Right cardiac atrium (tissue), 5 donors: ENCODE data around the gene ADAMTS17. TPM values are rescaled to one million over a fixed set of nuclear protein-coding genes. Genes with fewer than 3 reads are reported as not detected.

Experiments used
- ATAC-seq, 2 donors: fragments of 200-7000 bp; cut with Tn5 transposase; one replicate each; pipeline versions ENCODE4 v1.8.0 to v1.9.1; 2020; ENCODE audit warnings: moderate library complexity in 2 of 2, mild to moderate bottlenecking in 1 of 2
- DNase-seq, 3 donors: peaks; one replicate each; pipeline ENCODE4 v3.0.0-alpha.2; 2020
- H3K27ac ChIP-seq: one replicate; pipeline ENCODE4 v1.5.1; 2013; ENCODE audit warnings: mild to moderate bottlenecking, low read length, control low read depth, moderate library complexity
- H3K27me3 ChIP-seq: one replicate; pipeline ENCODE4 v1.6.1; 2013; ENCODE audit not compliant: control insufficient read depth, insufficient read depth
- H3K4me1 ChIP-seq: one replicate; pipeline ENCODE4 v1.6.1; 2013; ENCODE audit warnings: low read length; ENCODE audit not compliant: control insufficient read depth, insufficient read depth
- H3K4me3 ChIP-seq: one replicate; pipeline ENCODE4 v1.5.1; 2013; ENCODE audit warnings: low read length, control low read depth
- H3K9me3 ChIP-seq: one replicate; pipeline ENCODE4 v1.6.1; 2013; ENCODE audit warnings: low read length; ENCODE audit not compliant: control insufficient read depth
- WGBS: extraction: QIAGEN DNeasy Blood & Tissue Kit; methylation state at CpG from one replicate; pipeline ENCODE4 v1.1.7; 2013; 5-methylcytosine and 5-hydroxymethylcytosine counted together
- intact Hi-C, 4 donors: fragments of 100-400 bp; cut with DNase I; formaldehyde crosslinking; loops; one replicate each; pipeline versions ENCODE4 v1.11.0 to v1.14.0; 2022 to 2023
- polyA plus RNA-seq: library from polyadenylated mRNA; stranded (reverse); fragments of 200-250 nt; gene quantifications from one replicate; pipeline ENCODE4 v1.2.3, GENCODE V29; 2013
- total RNA-seq, 4 donors: library from RNA; stranded (reverse); fragmentation: NEBNext Ultra II Directional; extraction: Animal tissue kit (Norgen Biotek cat#: 25700); gene quantifications; one replicate each; pipeline ENCODE4 v1.2.1, GENCODE V29; 2021
- donor health status: healthy with polysubstance abuse.
- donor health status: DM: no; HTN: yes; CAD: no.
- donor health status: DM: no; HTN: no; CAD: no.
- donor health status: DM: no; HTN: yes; CAD: no; lungs with severe emphysema.
- donor health status: DM: yes; HTN: yes; CAD: no.

Gene ADAMTS17
- total and polyA plus RNA-seq, 5 donors: 1.2 to 6.5 (median 2.6) TPM

DNA sequence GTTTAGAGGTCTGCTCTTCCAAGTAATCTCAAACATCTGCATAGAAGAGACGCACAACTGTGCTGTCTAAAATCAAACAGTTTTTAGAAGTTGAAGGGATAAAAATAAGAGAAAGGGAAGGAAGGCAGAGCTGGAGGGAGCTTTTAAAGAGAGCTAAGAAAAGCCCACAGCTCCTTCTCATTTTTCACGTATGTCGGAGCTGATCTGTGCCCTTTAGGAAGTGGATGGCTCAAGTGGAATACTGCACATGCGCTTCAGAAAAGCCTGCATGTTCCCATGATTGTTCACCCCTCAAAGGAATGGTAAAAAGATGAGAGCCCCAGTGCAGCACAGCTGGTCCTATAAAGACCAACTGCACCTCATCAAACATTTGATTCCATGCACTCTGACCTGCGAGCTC is 207.2 kb downstream of the ADAMTS17 start:
- 68% methylated on average over 5 of the region's 5 CpGs for WGBS
- intact Hi-C loops: loop anchor here in 2 of 4 donors (10.0 kb wide), 2 partner anchors 170 to 200 kb away; no protein-coding TSS in a partner anchor
- no peak overlapping the region for H3K27ac ChIP-seq

DNA sequence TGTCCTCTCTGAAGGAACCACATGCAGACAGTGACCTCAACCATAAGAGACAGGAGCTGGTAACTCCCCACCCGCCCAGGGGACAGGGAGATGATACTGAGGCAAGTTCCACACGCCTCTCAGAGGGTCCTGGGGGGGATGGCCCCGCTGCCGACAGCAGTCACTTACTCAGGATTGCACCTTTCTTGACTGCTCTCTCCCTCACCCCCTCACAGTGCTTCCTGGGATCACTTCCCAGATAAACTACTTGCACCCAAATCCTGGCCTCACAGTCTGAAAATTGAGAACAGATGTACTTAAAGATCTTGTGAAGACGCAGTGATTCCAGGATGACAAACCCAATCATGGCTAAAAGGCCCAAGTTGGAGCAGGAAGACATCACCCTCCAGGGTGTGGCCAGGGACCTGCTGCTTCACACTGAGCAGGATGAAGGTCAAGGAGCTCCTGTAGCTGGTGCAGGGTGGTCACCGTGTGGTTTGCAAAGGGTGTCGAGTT is 207.6 kb downstream of the ADAMTS17 start:
- intact Hi-C loops: loop anchor here in 2 of 4 donors (10.0 kb wide), 2 partner anchors 169 to 199 kb away; no protein-coding TSS in a partner anchor

More for the DNA sequence above, 207.2 kb downstream of the ADAMTS17 start:
- Histone ChIP-seq H3K4me1 (no peaks in the 10 kb centered on the region), H3K9me3 (no peaks in the 10 kb centered on the region), H3K4me3 (no peak overlapping the region), H3K27me3 (no peaks in the 10 kb centered on the region)
- DNase-seq (no peak), ATAC-seq (no peak)

DNA sequence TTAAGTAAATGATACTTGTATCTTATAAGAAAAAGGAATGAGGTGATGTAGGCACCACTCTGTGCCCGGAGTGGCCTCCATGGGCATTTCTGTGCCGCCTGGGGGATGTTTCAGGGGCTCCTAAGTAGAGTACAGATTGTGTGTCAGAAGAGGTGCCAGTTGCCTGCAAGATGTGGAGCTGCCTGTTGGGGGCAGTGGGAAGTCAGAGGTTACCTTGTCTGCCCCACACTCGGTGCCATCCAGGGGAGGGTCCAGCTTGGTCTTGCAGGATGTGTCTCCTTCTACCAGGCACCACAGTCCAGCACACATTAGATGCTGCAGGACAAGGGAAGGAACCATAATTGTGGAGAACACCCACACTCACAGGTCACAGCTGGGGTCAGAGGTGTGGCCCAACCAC is 208.8 kb downstream of the ADAMTS17 start:
- H3K27me3 ChIP-seq: no peaks in the 10 kb centered on the region
- ATAC-seq: no peak

More for the DNA sequence above, 207.6 kb downstream of the ADAMTS17 start:
- DNase-seq: no peak
- no peaks in the 10 kb centered on the region for H3K9me3 ChIP-seq
- no peaks in the 10 kb centered on the region for H3K27me3 ChIP-seq
- H3K27ac ChIP-seq: no peak overlapping the region
- no peak for ATAC-seq
- H3K4me3 ChIP-seq: no peak overlapping the region
- WGBS: 81% methylated on average over 7 of the region's 7 CpGs
- H3K4me1 ChIP-seq: no peaks in the 10 kb centered on the region

DNA sequence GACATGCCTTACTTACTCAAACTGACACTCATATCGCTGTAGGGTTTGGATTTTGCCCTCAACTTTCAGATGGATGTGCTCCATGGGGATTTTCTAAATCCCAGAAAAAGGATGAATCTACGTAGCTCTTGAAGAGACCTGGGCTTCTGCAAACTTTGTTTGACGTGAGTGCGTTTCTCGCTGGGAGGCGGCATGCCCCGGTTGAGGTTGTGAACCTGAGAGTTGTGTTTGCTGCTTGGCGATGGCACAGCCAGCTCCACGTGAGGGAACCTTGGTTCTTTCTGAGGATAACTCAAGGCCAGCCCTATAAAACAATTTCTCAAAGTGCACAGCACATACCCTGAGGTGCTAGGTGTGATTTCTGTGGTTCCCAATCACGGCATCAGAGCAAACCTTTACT is 209.5 kb downstream of the ADAMTS17 start:
- 88% methylated on average over 10 of the region's 10 CpGs for WGBS
- Histone ChIP-seq H3K4me1 (no peaks in the 10 kb centered on the region), H3K4me3 (no peak overlapping the region), H3K27me3 (no peaks in the 10 kb centered on the region), H3K27ac (no peak overlapping the region), H3K9me3 (no peaks in the 10 kb centered on the region)
- intact Hi-C loops: loop anchor here in 2 of 4 donors (10.0 kb wide), 2 partner anchors 168 to 198 kb away; no protein-coding TSS in a partner anchor
- DNase-seq: no peak
- ATAC-seq: no peak

More for the DNA sequence above, 208.8 kb downstream of the ADAMTS17 start:
- intact Hi-C loops: loop anchor here in 2 of 4 donors (10.0 kb wide), 2 partner anchors 168 to 198 kb away; no protein-coding TSS in a partner anchor
- Histone ChIP-seq H3K9me3 (no peaks in the 10 kb centered on the region), H3K27ac (no peak overlapping the region), H3K4me1 (no peaks in the 10 kb centered on the region), H3K4me3 (no peak overlapping the region)
- WGBS: 89% methylated on average over 3 of the region's 3 CpGs
- DNase-seq: no peak

DNA sequence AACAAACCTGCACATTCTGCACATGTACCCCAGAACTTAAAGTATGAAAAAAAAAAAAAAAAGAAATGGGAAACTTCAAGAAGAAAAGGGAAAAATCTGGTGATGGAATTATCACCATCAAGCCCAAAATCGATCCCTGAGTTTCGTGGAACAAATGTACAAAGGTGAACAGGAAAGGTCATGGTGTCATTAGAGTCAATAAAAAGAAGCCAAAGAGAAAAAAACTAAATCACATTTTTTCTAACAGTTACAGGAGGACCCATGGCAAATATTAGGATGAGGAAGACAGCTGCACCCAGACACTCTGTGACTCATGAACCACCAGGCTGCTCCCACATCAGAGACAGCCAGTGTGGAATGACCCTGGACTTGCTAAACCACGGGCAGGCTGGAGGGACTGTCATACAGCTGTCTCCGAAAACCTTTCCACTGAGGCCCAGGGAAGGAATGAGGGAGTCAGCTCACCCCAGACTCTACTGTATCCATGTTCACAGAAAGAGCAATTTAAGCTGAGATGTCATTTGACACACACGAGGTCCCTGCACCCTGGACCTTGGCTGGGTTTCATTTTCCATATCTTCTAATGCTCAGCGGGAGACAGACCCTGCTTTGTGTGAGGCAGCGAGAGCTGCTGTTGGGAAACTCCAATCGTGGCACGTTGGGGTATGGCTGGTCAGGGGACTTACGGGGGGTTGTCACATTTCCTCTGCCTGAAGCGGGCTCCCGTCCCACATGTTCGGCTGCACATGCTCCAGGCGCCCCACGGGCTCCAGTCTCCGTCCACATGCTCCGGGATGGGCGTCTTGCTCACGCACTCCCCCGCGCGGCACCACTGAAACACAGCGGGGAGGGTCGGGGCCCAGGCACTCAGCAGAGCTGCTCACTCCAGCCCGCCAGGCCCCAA is 210.2 kb downstream of the ADAMTS17 start:
- DNase-seq (peak; percentile 80 to 91 (median 89)), ATAC-seq (peak; percentile 89 to 91)
- 50% methylated on average over 25 of the region's 25 CpGs for WGBS
- Histone ChIP-seq H3K9me3 (no peaks in the 10 kb centered on the region), H3K27me3 (no peaks in the 10 kb centered on the region), H3K4me1 (no peaks in the 10 kb centered on the region), H3K4me3 (peak overlapping the region; percentile 14), H3K27ac (peak overlapping the region; percentile 2)
- intact Hi-C loops: loop anchor here in 2 of 4 donors (10.0 kb wide), 2 partner anchors 167 to 197 kb away; no protein-coding TSS in a partner anchor

DNA sequence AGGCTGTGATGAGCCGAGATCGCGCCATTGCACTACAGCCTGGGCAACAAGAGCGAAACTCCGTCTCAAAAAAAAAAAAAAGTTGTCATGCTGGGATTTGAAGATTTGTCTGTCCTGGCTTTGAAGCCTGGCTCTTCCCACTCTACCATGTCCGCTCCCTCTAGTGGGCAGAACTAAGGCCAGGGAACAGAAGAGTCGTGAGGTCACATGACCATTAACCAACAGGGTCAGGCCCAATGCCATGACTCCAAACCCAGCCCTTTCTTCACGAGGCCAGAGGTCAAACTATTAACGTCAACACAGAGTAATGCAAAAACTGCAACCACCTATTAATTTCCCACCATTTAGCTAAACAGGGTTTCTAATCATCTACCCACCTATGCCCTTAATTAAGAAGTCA is 212.1 kb downstream of the ADAMTS17 start:
- intact Hi-C loops: loop anchor here in 2 of 4 donors (10.0 kb wide), 2 partner anchors 165 to 195 kb away; no protein-coding TSS in a partner anchor
- H3K27ac ChIP-seq: no peak overlapping the region
- 83% methylated on average over 9 of the region's 9 CpGs for WGBS
- no peak overlapping the region for H3K4me3 ChIP-seq
- H3K4me1 ChIP-seq: no peaks in the 10 kb centered on the region
- ATAC-seq (no peak), DNase-seq (no peak)
- H3K27me3 ChIP-seq: no peaks in the 10 kb centered on the region
- H3K9me3 ChIP-seq: no peaks in the 10 kb centered on the region

DNA sequence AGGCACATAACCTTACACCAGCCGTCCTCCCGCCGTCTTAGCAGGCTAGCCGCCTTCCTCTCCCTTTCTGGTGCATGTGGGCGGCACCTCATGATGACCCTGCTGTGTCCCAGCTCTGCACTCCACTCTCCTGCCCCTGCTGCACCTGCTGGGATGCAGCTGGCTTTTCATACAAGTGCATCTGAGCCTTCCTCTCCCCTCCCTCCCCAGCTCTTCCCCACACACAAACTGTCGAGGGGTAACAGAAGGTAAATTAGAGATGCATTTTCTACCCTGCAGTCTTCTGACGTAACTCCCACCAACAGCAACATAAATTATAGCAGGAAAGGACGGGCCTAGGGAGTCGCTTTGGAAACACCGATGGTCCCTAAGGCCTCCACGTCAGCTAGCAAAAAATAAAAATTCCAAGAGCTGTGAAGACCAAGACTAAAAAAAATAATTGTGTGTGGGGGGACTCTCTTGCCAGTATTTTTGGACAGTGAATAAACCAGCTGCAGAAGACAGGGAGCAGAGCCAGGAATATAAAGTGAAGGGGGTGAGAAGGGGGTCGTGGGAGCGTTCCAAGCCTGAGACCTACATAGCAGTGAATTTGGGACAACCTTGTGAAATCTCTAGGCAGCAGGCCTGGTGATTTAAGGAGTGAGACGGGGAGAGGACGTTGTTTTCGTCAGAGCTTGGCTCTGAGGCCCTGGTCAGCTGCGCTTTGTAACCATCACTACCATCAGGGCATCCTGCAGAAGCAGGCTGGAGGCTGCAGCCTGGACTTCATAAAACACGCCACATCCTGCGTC is 216.2 kb downstream of the ADAMTS17 start:
- H3K4me1 ChIP-seq: no peaks in the 10 kb centered on the region
- intact Hi-C loops: no loop called here
- ATAC-seq (peak; percentile 92 to 93), DNase-seq (peak; percentile 85 to 87 (median 87))
- 57% methylated on average over 19 of the region's 19 CpGs for WGBS
- H3K4me3 ChIP-seq: no peak overlapping the region
- peak overlapping the region; percentile 36 for H3K27ac ChIP-seq
- H3K27me3 ChIP-seq: no peaks in the 10 kb centered on the region
- H3K9me3 ChIP-seq: peaks cover 2% of the 10 kb centered on the region

DNA sequence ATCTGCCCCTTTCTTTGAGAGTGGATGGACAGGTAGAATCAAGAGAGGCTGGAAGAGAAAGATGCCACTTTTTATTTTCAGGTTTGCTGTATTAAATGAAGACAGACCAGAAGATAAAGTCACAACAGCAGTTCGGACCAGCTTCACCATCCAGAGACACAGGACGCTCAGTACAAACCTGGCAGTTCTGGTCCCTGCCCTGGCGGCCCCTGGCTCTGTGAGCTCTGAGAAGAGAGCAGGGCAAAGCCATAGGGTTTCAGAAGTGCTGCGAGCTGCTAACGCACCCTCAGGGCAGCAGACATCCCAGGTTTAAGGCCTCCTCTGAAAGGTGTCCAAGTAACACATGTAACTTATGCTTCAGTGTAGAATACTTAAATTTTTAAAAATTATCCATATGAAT is 216.8 kb downstream of the ADAMTS17 start:
- ATAC-seq (no peak), DNase-seq (no peak)
- WGBS: 91% methylated on average over 5 of the region's 5 CpGs
- H3K9me3 ChIP-seq: peaks cover 2% of the 10 kb centered on the region
- H3K4me1 ChIP-seq: no peaks in the 10 kb centered on the region
- H3K27me3 ChIP-seq: no peaks in the 10 kb centered on the region
- intact Hi-C loops: no loop called here
- no peak overlapping the region for H3K27ac ChIP-seq
- no peak overlapping the region for H3K4me3 ChIP-seq

DNA sequence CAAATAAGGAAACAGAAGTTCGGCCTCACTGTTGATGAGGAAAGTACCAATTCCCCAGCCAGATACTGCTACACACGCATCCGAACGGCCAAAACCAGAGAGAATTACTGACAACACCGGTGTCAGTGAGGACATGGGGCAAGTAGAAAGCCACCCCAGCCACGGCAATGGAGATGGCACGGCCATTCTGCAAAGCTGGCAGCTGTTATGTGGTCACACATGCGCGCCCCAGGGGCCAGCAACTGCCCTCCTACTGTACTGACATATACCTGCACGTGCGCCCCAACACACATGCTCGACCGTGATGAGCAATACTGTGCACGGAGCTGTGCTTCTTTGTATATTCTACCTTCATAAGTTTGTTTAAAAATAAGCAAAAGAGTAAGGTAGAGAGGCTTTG is 217.4 kb downstream of the ADAMTS17 start:
- H3K4me3 ChIP-seq: no peak overlapping the region
- intact Hi-C loops: no loop called here
- H3K27ac ChIP-seq: no peak overlapping the region
- H3K27me3 ChIP-seq: no peaks in the 10 kb centered on the region
- ATAC-seq: no peak
- WGBS: 95% methylated on average over 14 of the region's 14 CpGs
- no peaks in the 10 kb centered on the region for H3K4me1 ChIP-seq
- peaks cover 2% of the 10 kb centered on the region for H3K9me3 ChIP-seq
- no peak for DNase-seq

DNA sequence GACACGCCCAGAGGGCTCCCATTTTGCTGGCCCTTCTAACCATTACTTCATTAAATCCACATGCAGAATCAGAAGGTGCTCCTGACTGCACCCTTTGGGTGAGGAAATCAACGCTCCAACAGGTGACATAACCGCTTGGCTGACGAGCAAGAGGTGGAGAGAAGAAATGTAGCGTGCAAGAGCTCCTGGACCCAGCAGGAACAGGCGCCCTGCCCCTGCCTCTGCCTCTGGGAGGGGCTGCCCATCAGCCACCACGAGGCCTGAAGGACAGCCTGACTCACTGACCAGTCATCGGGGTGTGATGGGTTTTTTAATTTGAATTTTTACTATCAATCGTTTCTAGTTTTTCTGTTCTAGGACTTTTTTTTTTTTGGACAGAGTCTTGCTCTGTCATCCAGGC is 218.2 kb downstream of the ADAMTS17 start:
- no peak overlapping the region for H3K27ac ChIP-seq
- H3K4me1 ChIP-seq: no peaks in the 10 kb centered on the region
- 90% methylated on average over 9 of the region's 9 CpGs for WGBS
- H3K4me3 ChIP-seq: no peak overlapping the region
- intact Hi-C loops: no loop called here
- H3K27me3 ChIP-seq: no peaks in the 10 kb centered on the region
- DNase-seq: no peak
- ATAC-seq: no peak
- peaks cover 2% of the 10 kb centered on the region for H3K9me3 ChIP-seq
